ENCODE measurements around the gene PEDS1.
"Not testable (repeated sequence)": the region's sequence is repeated elsewhere in the genome, so short reads cannot be mapped to it uniquely, and the experiment has no call there.

PEDS1 gene

DNA sequence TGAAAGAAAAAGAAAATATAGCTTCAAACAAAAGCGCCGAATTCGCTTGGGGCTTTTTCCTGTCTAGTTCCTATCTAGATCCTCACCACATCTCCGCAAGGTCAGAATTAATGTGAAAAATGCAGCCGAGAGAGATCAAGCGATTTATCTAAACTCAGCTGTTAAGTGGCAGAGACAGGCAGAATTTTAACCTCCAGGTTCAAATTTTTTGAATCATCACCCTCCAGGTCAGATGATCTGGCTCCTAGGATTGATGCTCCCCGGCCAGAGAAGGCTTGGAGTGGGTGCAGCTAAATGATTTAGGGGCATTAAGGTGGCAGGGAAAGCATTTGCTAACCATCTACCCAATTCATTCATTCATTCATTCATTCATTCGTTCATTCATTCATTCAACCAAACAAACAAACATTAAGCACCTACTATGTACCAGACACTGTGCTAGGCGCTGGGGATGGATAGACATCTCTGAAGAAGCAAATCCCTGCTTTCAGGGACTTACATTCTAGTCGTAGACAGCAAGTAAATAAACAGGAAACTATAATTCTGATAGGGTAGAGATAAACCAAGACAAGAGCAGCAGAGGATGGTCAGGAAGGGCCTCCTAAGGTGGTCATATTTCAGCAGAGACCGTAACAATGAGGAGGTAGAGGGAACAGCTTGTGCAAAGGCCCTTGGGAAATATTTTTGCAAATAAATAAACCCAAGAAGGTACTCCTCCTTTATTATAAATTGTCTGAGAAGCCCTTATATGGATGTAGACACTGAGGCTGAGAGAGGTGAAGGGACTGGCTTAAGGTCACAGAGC is 39.9 kb downstream of the PEDS1 start:
- TF ChIP-seq POLR2A (IDR thresholded peaks at IDR 0.05; ENCODE audit: low read depth, low read length): no peak
- TF ChIP-seq TAF1 (IDR thresholded peaks at IDR 0.05; ENCODE audit: borderline replicate concordance, low read depth, low read length): no peak
- DNase-seq (ENCODE audit: insufficient read length): no peak
- no peak for FAIRE-seq

DNA sequence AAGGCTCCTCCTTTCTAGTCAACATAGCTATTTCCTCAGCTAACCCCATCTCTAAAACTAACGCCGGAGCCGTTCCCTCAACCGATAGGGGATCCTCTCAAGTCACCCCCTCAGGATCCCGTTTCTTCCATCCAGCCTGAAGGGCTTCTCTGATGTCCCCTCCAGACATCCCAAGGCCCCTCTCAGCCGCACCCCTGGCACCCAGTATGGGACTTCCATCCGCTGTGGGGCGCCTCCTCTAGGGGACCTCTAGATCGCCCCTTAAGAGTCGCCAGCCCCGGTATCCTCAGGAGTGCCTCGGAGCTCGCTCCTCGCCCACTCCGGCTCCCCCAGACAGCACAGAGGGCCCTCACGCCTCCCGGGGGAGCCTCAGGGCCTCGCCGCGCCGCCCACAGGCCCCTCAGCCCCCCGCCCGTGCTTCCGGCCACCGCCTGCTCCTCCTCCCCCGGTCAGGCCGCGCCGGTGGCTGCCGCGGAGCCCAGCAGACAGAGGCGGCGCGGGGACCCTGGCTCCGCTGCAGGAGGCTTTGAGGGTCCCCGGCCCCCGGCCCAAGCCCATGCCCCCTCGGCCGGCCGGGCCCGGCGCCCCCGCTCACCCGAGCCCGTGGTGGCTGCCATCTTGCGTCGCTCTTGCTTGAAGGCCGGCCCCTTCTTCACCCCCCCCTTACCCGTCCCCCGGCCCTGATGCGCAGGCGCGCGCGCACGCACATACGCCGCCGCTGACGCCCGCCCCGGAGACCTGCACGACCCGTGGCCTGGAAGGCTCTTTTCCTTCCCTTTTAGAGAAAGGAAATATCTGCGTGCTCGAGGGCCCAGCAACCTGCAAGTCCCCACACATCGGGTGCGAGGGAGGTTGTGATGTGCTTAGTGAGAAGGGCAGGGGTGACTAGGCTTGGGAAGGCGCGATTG is 40.8 kb downstream of the PEDS1 start, which contains the start of gene UBE2V1:
Gene UBE2V1 (minus strand): TSS at position 639 of the 908 bp plus-strand sequence. CDS start 22 bp downstream, at position 617.
- peak; percentile 85 for DNase-seq (ENCODE audit: insufficient read length)
- peak; percentile 65 for TF ChIP-seq POLR2A (IDR thresholded peaks at IDR 0.05; ENCODE audit: low read depth, low read length)
- TF ChIP-seq POLR2AphosphoS5 (IDR thresholded peaks at IDR 0.05; ENCODE audit: low read depth, low read length): peak; percentile 74
- peak; percentile 60 for TF ChIP-seq TAF1 (IDR thresholded peaks at IDR 0.05; ENCODE audit: borderline replicate concordance, low read depth, low read length)
- FAIRE-seq: no peak

DNA sequence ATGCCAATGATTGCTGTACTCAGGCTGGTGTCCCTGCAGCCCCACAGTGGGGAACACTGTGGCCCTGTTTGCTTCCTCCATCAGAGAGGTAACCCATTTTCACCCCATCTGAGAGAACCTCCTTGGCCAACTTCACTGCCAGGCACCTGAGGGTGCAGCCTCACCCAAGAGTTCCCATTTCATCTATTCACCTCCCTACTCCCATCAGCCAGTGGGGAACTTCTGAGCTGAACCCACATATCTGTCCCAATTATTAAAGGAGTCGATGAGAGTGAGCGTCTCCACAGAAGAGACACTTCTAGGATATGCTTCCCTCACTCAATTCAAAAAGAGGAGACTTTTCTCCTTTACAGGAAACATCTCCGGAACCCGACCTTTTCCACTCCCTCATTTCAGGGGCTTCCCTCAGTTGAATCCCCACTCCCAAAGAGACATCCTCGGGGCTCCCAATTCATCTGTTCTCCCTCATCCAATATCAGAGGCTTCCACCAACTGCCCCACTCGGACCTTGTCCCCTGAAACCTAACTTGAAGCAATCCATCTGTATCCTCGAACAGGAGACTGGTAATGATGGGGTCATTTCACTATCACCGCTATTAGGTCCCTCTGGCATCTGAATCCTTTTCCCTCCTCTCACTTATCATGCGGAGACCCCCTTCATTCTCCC is 41.6 kb downstream of the PEDS1 start:
- FAIRE-seq (no peak), DNase-seq (ENCODE audit: insufficient read length) (no peak)
- TF ChIP-seq TAF1 (IDR thresholded peaks at IDR 0.05; ENCODE audit: borderline replicate concordance, low read depth, low read length) (no peak), POLR2A (IDR thresholded peaks at IDR 0.05; ENCODE audit: low read depth, low read length) (no peak)

DNA sequence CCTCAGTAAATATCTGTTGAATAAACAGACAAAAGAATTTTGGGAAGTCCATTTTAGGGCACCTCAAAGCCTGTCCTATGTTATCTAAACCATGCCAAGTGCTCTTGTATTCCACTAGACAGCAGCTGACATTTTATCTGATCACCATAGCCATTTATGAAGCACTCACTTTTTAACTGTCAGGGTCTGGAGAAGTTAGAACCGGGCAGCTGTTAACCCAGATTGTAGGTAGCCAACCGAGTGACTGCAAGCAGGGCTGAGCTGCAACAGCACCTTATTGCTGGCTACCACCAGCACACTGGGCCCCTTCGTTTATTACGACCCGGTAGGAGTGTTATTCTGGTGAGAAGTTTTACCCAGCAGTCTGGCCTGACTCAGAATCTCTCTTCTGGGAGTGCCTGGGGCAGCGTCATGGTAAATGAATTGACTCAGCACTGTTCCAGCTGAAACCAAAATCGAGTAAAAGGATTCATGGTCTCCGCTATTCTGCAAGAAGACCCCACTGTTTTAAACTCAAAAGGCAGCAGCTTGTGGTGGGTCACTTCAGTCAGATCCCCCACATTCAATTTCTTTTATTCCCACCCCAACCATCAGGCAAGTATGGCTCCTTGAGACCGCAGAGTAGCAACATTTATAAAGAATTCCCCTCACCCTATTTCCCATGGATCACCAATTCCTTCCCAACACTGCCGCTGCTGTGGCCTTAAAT is 42.2 kb downstream of the PEDS1 start:
- TF ChIP-seq POLR2A (IDR thresholded peaks at IDR 0.05; ENCODE audit: low read depth, low read length) (no peak), POLR2AphosphoS5 (IDR thresholded peaks at IDR 0.05; ENCODE audit: low read depth, low read length) (no peak), TAF1 (IDR thresholded peaks at IDR 0.05; ENCODE audit: borderline replicate concordance, low read depth, low read length) (no peak)
- FAIRE-seq: no peak
- no peak for DNase-seq (ENCODE audit: insufficient read length)

DNA sequence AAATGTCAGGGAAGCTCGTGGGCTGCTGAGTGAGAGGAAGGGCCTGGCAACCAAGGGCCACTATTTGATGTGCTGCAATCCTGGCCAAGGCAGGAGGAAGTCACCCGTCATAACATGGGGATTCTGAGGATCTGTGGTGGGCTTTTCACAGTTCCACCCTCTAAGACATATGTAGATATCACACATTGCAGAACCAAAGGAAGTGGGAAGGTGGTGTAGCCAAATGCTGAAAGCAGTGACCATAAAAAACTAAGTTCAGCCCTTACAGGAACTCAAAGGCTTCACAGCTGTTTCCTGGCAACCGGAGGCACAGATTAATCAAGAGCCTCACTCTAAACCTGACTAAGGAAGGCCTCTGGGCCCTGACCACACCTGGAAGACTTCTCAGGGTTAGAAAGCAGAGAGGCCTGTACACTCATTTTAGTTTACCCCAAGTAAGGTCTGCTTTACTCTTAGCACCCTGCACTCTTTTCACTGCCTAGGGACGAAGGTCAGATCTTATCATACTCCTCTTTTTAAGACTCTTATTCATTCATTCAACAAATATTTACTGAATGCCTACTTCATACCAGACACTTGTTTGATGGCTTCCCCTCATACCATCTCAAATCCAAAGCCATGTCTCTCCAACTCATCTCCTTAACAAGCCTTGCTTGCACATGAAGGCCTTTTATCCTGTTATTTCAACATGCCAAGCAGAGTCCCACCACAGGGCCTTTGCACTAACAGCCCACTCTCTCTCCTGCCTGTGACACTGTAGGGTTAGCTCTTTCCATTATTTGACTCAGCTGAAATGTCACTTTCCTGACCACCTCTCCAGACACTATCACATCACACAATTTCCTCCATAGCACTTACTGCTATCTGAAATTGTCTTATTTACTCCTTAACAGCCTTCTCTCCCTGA is 43.1 kb downstream of the PEDS1 start:
- no peak for TF ChIP-seq TAF1 (IDR thresholded peaks at IDR 0.05; ENCODE audit: borderline replicate concordance, low read depth, low read length)
- DNase-seq (ENCODE audit: insufficient read length): no peak
- FAIRE-seq: peak; percentile 50

DNA sequence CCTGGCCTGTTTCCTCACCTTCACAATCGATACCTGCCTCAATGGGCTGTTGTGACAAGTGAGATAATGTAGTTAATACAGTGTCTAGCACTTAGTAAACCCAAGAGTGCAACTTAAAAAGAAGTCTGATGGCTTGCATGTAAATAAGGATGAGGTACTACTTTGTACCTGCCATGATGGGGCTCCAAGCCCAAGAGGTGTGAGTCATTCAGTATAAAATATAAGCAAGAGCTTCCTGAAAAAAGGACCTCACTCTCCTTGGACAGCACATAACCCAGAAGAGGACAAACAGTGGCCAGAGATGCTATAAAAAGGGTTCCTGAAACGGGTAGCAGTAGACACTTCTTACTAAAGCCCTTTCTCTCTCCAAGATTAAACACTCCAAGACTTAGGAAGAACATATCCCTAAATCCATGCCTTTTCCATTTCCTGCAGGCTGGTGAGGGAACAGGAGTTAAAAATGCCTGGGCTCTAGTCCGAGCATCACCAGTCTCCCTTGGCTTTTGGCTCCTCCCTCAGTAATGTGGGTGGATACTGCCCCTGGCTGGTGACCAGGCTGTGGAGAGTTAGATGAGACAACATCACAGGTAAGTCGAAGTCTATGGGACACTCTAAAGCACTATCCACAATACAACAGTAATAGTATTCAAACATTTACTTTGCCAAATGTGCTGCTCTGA is 44.8 kb downstream of the PEDS1 start:
- DNase-seq (ENCODE audit: insufficient read length): no peak
- FAIRE-seq: no peak
- TF ChIP-seq POLR2AphosphoS5 (IDR thresholded peaks at IDR 0.05; ENCODE audit: low read depth, low read length) (no peak), TAF1 (IDR thresholded peaks at IDR 0.05; ENCODE audit: borderline replicate concordance, low read depth, low read length) (no peak), POLR2A (IDR thresholded peaks at IDR 0.05; ENCODE audit: low read depth, low read length) (no peak)

DNA sequence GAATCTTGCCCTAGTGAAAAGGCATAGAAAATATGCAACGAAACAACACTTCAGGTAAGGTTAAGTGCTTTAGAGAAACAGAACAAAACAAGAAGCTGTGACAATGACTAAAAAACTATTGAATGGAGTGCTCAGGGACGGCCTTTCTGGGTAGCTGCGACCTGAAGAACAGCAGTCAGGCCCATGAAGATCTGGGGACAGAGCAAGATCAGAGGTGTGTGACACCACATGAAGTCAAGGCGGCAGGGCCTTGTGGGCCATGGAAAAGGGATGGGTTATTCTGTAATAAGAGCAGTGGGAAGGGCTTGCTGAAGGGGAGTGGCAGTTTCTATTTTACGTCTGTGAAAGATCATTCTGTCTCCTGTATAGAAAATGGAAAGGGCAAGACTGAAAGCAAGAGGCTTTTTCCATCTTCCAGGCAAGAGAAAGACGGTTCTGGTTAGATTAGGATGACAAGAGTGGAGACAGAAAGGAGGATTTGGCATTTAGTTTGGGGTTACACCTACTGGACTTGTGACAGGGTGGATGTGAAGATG is 45.7 kb downstream of the PEDS1 start:
- TF ChIP-seq POLR2AphosphoS5 (IDR thresholded peaks at IDR 0.05; ENCODE audit: low read depth, low read length) (no peak), TAF1 (IDR thresholded peaks at IDR 0.05; ENCODE audit: borderline replicate concordance, low read depth, low read length) (no peak)
- no peak for DNase-seq (ENCODE audit: insufficient read length)
- no peak for FAIRE-seq

DNA sequence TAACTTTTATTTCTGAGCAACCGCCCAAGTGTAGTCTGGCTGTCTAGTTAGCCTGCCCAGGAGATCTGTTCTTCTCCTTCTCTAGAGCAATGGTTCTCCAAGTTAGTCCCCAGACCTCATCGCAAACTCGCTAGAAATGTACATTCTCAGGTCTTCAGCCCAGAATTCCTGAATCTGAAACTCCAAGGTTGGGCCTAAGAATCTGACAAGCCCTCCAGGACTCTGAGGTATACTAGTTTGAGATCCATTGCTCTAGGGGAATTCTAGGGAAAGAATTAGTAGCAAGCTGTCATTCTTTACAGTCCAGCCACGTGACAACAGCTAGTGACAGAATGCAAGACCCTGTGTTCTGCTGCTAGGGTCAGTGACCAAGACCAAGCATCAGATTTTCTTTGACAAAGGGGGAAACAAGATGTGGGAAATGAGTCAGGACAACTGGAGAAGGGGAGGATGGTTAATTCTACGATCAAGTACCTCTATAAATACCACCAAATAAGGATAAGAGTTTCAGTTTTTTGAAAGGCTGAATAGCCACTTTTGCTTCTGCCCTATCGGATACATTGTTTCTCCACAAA is 46.4 kb downstream of the PEDS1 start:
- FAIRE-seq: no peak
- no peak for TF ChIP-seq TAF1 (IDR thresholded peaks at IDR 0.05; ENCODE audit: borderline replicate concordance, low read depth, low read length)
- no peak for TF ChIP-seq POLR2AphosphoS5 (IDR thresholded peaks at IDR 0.05; ENCODE audit: low read depth, low read length)
- no peak for TF ChIP-seq POLR2A (IDR thresholded peaks at IDR 0.05; ENCODE audit: low read depth, low read length)
- no peak for DNase-seq (ENCODE audit: insufficient read length)

DNA sequence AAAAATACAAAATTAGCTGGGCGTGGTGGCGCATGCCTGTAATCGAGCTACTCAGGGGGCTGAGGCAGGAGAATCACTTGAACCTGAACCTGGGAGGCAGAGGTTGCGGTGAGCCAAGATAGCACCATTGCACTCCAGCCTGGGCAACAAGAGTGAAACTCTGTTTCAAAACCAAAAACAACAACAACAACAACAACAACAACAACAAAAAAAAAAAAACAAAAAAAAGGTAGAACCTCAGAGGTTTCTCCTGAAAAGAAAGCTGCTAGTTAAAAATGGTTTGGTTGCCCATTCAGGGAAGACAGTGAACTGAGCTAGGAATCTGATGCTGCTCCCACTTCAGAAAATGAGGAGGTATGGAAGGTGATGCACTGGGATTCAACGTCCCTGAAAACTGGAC is 46.9 kb downstream of the PEDS1 start:
- FAIRE-seq; DNase-seq (ENCODE audit: insufficient read length): not testable (repeated sequence)
